ENCODE data around the gene CD99L2.

The CD99L2 gene

GRCh38 chrX:150790021-150790420, 108.4 kb downstream of the CD99L2 start:
- DNase-seq (ENCODE audit: low spot score): no peak

DNA sequence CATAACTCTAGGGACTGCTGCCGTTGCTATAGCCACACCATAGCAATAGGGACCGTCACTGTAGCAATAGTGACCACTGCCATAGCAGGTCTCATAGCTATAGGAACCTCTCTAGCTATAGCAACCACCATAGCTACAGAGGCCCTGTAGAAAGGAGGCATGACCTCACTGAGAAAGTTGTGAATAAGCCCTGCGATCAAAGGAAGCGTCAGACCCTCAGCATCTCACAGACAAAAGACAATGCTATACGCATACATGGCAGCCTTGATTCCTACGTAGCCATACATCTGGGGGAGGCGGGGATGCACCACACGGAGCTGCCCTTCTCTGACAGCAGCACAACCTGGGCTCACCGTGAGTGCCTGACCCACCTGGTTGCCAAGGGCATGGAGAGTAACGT, 116.8 kb downstream of the CD99L2 start:
- no peak for DNase-seq (ENCODE audit: low spot score)

GRCh38 chrX:150779385-150779784, 119.1 kb downstream of the CD99L2 start:
- no peak for DNase-seq (ENCODE audit: low spot score)

- DNase-seq (ENCODE audit: low spot score): no peak
Measured at GRCh38 chrX:150777328-150777992, 121.0 kb downstream of the CD99L2 start.

- no peak for DNase-seq (ENCODE audit: low spot score)
Measured at GRCh38 chrX:150775569-150776350, 122.7 kb downstream of the CD99L2 start.

DNA sequence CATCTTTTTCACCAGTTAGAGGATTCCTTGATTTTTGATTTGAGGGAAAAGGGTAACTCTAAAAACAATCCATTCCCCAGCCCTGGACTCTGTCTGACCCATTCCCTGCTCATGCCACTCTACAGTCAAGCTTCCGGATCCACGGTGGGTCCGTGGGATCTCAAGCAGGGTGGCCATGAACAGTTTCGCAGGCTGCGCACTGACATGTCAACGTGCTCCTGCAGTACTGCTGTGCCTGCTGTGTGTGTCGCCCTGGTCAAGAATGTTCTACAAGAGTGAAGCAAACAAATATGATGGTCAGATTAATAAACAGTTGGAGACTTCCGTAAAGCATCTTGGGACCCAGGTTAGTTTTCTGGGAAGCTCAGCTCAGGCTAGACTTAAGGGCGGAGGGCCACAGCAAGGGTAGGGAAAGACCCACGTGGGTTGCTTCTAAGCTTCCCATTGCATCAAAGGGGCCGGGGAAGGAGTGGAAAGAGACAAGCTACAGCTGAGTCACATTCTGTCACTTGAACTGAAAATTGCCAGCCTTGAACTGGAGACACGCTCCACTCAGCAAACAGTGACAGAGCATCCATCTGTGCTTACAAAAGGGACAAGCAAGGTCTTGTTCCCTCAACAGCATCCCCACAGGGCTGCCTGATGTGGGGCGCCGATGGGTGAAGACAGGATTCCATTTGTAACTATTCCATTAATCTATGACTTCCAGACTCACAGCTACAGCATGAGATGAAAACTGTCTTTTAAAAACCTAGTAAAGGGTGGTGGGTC, 123.5 kb downstream of the CD99L2 start:
- DNase-seq (ENCODE audit: low spot score): peak; percentile 27

- DNase-seq (ENCODE audit: low spot score): no peak
Measured at GRCh38 chrX:150773634-150774033, 124.8 kb downstream of the CD99L2 start.

GRCh38 chrX:150773117-150773516, 125.4 kb downstream of the CD99L2 start:
- DNase-seq (ENCODE audit: low spot score): no peak

- peak; percentile 57 for DNase-seq (ENCODE audit: low spot score)
Measured at GRCh38 chrX:150772150-150772970, 126.1 kb downstream of the CD99L2 start.

- DNase-seq (ENCODE audit: low spot score): no peak
Measured at GRCh38 chrX:150771116-150771515, 127.4 kb downstream of the CD99L2 start.

DNA sequence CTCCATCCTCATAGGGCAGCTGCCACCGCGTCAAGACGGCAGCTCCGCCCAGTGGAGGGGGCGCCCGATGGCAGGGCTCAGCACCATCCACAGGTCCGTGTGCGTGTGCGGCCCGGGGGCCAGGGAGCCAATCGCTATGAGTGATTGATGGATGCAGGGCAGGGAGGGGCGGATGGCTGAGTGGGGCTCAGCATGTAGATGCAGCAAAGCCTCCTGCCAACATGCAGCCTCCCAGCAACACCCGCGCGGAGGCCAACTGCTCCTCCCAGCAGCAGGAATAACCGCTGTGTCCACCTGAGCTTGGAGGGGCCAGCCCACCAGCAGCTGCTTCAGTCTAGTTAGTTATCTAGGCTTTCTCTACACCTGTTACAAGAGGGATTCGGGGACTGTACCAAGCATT, 127.8 kb downstream of the CD99L2 start:
- DNase-seq (ENCODE audit: low spot score): no peak

GRCh38 chrX:150769408-150769807, 129.1 kb downstream of the CD99L2 start:
- DNase-seq (ENCODE audit: low spot score): no peak

DNA sequence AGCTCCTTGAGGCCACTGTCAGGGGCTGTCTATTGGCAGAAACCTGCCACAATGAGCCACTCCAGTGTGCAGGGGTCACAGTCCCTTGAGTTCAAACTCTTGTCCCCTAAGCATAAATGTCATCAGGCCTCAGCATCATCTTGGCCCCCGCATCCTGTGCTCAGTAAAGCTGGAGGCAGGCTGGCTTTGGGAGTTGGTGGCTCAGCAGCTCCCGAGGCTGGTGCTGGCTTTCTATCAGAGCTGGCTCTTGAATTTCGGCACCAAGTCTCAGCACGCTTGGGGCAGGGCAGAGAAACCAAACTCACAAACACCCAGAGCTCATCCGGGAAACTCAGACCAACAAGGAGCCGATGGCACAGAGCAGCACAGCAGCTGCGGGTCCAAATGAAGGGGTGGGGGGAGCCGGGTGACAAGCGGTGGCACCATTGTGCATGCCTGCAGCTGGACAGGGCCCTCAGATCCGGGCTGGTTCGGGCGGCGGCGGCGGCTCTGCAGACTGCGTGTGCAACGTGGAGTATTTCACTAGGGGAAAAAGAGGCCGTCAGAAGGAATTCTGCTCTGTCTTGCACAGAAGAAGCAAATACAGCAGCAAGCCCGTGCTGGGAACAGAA, 129.8 kb downstream of the CD99L2 start:
- peak; percentile 64 for DNase-seq (ENCODE audit: low spot score)

- no peak for DNase-seq (ENCODE audit: low spot score)
Measured at GRCh38 chrX:150768132-150768485, 130.4 kb downstream of the CD99L2 start.

- no peak for DNase-seq (ENCODE audit: low spot score)
Measured at GRCh38 chrX:150767475-150768131, 130.9 kb downstream of the CD99L2 start.

GRCh38 chrX:150767045-150767395, 131.4 kb downstream of the CD99L2 start:
- DNase-seq (ENCODE audit: low spot score): no peak

DNA sequence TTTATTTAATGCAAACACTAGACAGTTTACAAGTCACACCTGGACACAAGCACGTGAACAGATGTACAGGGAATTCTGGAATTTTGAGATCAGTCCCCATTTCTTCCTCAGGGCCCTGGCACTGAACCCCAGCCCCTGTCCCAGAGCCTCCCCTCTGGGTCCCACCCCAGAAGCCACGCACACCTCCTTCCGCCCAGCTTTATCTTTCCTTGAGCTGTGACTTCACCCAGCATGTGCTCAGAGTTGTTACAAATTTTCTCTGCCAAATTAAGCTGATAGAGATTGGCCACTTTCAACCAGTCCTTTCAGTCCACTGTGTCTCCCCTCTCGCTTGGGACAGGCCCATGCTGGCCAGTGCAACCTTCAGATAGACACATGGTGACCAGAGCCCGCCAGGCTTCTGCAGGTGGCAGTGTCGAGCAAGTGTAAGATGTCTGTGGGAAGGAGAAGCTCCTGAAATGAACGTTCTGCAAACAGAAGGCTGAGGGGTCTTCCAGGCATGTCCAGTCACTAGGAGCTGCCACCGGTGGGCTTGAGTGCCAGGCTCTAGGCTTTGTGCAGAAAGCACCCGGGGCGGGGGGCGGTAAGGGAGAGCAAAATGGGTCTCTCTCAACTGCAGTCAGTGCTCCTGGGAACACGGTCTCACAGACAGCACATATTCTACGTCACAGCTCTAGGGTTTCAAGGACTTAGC, 132.0 kb downstream of the CD99L2 start:
- no peak for DNase-seq (ENCODE audit: low spot score)

GRCh38 chrX:150765782-150766350, 132.6 kb downstream of the CD99L2 start:
- no peak for DNase-seq (ENCODE audit: low spot score)

DNA sequence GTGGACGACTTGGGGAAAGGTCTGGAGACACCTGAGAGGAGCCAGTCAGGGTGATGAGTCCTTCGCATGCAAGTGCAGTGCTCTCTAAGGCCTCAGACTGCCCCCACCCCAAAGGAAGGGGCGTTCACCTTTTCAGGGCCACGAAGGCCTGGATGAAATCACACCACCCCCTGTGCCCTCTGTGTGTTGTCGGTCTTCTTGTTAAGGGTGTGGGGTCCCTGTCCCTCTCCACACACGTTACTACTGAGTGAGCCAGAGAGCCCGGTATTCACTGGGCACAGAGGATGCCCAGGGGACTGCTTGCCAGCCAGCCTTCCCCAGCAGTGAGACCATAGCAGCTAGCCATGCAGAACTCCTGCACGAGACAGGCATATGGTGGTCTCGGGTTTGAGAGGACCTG, 133.2 kb downstream of the CD99L2 start:
- DNase-seq (ENCODE audit: low spot score): no peak

DNA sequence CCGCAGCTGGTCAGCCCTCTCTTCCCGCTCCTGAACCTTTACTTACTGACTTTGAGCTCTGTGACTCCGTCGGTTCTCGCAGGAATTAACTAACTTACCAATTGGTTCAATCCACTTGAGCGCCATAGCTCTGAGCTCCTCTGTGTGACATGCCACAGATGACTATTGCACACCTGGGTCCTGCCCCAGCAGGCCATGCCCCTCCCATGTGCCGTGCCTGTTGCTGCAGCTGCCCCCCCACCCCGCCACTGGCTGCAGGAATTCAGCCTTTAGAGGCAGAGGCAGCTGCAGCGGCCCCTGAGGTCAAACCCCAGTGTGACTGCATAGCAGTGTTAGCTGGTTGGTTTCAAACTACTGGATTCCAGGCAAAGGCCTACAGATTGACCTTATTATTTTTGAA, 134.7 kb downstream of the CD99L2 start:
- no peak for DNase-seq (ENCODE audit: low spot score)

Measured in putamen (tissue), 1 donor.